A549 treated with CpdA at 1 μM for 4 hours (cell line): Measurements from ENCODE around the gene AKAP9. TPM values are rescaled to one million over a fixed set of nuclear protein-coding genes. Genes with fewer than 3 reads are reported as not detected.

ENCODE experiments used
- total RNA-seq: library from RNA; stranded (reverse); fragments of 200-300 nt; extraction: Qiagen RNA extraction; gene quantifications from 5 replicates; pipeline ENCODE4 v1.2.3, GENCODE V29; 2022; ENCODE audit warnings: low read depth

The AKAP9 gene
- total RNA-seq, result 14.8 to 25.1 TPM (median 16.1 TPM) in 5 replicates

DNA sequence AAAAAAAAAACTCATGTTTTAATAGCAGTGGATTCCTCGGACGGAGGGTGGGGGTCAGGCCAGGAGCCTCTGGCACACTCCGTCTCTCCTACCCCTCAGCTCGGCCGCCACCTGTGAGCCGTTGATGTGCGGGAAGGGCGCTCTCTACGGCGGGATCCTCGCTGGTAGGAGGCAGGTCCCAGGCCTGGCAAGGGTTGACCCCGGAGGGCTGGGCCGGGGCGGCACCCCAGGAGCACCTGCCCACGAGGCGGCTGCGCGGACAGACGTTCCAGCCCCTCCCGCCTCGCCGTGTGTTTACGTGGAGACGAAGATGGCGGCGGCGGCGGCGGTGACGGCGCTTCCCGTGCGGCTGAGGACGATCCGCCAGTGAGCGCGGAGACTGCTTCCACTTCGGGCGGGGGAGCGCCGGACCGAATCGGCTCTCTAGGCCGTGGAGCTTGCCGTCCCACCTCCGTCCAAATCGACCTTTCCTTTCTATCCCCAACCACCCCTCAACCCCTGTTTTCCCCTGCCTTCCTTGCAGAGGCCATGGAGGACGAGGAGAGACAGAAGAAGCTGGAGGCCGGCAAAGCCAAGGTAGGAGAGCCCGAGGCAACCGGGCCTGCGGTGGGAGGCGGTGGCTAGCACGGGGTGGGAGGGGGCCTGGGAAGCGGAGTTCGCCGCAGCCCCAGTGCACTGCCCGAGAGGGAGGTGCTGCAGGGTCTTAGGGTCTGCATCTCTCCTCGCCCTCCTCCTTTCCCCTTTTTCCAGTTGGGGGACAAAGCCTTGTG lies at the start of gene AKAP9:
TSS of gene AKAP9 (plus strand) at position 291 of the 770 bp plus-strand sequence. CDS start at position 529, 238 bp downstream.

GRCh38 chr7:92134271-92135051 lies 193.8 kb downstream of the AKAP9 start, which contains the start of gene CYP51A1:
TSS of gene CYP51A1 (minus strand) at chr7:92134477. CDS start at chr7:92134364, 113 bp downstream.

Other genes with a start within 250 kb of the AKAP9 start
- 10.3 to 14.8 TPM (median 12.6 TPM) in 5 replicates for gene MTERF1, start 60.2 kb upstream of the AKAP9 start, total RNA-seq
- gene CYP51A1, start 193.6 kb downstream of the AKAP9 start, total RNA-seq, result 40.9 to 54.2 TPM (median 41.4 TPM) in 5 replicates
- gene LRRD1, start 238.3 kb downstream of the AKAP9 start, total RNA-seq, result not detected in 5 replicates